Measurements from ENCODE around the gene GNRHR.
A peak's percentile ranks its signal among the peaks of the same experiment; 100 is the strongest.

The GNRHR gene

DNA sequence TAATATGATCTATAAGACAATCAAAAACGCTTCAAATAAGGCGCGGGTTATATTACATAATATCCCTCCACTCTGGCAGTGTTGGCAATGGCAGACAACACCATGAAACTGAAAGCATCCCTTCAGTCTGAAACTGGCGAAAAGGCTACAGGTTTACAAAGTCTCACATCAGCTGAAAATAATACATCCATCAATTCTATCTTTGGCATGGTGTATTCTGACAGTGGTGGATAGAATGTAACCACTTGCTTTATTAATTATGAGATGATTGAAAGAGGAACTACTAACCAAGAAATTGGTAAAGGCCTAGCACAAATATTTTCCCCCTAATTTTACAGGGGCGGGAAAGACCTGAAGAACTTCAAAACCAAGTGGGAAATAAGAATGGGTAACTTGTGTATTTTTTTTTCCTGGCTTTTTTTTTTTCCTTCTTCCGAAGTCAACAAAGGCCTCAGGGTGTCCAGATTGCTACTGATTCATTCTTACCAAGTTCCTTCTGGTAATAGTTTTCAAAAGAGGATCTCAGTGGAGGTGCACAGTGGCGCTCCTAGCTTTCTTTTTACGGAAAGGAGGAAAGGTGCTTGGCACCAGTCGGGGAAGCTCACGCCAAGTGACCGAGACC is 54.0 kb downstream of the GNRHR start:
- peak; percentile 51 for DNase-seq

DNA sequence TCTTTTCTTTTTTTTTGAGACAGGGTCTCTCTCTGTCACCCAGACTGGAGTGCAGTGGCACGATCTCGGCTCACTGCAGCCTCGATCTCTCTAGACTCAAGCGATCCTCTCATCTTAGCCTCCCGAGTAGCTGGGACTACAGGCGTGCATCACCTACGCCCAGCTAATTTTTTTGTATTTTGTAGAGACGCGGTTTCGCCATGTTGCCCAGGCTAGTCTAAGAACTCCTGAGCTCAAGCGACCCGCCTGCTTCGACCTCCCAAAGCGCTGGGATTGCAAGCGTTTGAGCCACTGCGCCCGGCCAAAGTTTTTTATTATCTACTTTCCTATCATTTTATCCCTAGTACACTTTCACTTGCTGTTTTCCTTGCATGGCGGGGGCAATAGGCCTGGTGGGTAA is 54.6 kb downstream of the GNRHR start:
- no peak for DNase-seq

DNA sequence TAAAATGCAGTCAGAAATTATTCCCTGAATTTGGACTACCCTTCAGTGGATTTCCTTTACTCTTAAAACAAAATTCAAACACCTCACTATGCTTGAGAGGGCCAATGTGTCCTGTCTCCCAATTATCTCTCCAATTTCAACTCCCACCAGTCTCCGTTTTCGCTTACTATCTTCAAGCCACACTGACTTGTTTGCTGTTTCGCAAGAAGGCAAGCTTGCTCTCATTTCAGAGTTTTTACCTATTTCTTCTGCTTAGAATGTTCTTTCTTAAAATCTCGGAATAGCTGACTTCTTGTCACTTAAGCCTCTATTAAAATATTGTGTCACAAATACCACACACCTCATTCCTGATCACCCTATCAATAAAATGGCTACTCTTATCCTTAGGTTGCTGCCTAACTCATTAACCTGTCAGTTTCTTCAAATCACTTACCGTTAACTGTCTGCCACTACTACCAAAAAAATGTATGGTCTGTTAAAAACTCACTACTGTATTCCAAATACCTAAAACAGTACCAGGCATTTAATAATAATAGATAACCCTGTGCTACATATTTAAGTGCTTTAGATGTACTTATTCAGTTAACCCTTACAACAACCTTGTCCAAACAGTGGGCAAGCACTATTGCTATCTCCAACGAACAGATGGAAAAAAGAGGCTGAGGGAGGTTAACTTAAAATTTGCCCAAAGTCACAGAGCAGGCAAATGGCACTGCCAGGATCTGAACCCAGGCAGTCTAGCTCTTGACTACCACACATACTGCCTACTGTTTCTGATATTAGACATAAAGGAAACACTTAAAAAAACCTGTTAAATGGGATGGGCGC is 56.1 kb downstream of the GNRHR start:
- no peak for DNase-seq

DNA sequence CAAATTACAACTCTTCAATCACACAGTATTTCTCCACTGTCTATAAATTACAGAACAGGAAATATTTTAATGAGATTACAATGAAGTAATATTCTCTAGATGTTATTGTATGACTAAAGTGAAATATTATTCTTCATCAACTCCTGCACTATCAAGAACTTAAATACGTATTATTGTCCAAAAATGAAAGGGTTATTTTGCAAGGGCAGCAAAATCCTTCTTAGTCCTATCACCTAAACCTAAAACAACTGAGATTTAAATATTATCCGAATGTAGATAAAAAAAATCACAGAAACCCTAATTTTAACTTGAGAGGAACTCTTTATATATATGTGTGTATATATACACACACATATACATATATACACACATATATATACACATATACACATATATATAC is 58.1 kb downstream of the GNRHR start:
- DNase-seq, result no peak

DNA sequence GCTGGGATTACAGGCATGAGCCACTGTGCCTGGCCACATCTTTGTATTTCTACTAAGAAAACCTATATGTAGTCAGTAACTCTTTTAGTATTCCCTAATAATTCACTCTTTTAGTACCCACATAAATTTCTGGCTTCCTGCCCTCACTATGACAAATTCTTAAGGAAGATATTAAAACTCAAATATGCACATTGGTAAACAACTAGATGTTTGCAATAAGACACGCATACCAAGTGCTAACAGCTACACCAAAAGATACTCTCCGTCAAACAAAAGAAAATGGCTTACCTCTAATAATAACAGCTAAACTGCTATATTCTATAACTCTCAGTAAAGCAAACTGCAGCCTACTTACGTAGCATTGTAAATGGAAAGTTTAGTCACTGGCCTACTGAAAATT is 59.5 kb downstream of the GNRHR start:
- no peak for DNase-seq

DNA sequence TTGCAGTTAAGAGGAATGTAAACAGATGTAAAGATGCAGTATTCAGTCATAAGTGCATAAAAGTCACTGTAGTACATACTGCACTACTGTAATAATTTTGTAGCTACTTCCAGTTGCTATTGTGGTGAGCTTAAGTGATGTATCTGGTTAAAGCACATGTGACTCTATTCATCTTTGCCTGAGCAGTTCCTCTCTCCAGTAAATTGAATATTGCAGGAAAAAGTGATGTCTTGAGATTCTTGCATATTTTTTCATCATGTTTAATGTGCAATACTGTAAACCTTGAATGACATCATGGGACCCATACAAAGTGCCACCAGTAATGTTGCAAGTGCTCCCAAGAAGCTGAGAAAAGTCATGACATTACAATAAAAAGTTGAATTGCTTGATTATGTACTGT is 62.9 kb downstream of the GNRHR start:
- DNase-seq, result no peak

Data from CD4-positive, alpha-beta T cell treated with Interleukin-10 for 1 hour (primary cell).